H1 (cell line): ENCODE results near the gene CD300LF. TPM values are rescaled to one million over a fixed set of nuclear protein-coding genes. Genes with fewer than 3 reads are reported as not detected.

Experiments
- ATF3 ChIP-seq: IDR thresholded peaks from 2 replicates; pipeline ENCODE4 v1.6.1; 2011; ENCODE audit warnings: low read depth, mild to moderate bottlenecking, low read length; ENCODE audit not compliant: insufficient read depth
- CTBP2 ChIP-seq: IDR thresholded peaks from 2 replicates; pipeline ENCODE4 v1.7.0; 2011; ENCODE audit warnings: borderline replicate concordance, mild to moderate bottlenecking, moderate library complexity, mixed read lengths, low read length; ENCODE audit not compliant: insufficient read depth, insufficient read length
- HDAC2 ChIP-seq, 2 experiments: fragments of 300-600 bp in 1 of 2; sonication (generic) in 1 of 2; IDR thresholded peaks; 2 replicates each; pipeline ENCODE4 v1.6.1; 2011 to 2012; ENCODE audit warnings: low read depth in 2 of 2, low read length in 2 of 2, mild to moderate bottlenecking in 2 of 2, moderate library complexity in 2 of 2, borderline replicate concordance in 1 of 2, inconsistent platforms in 1 of 2
- POU5F1 ChIP-seq: IDR thresholded peaks from 2 replicates; pipeline ENCODE4 v1.6.1; 2011; ENCODE audit warnings: low read depth, mild to moderate bottlenecking, low read length, moderate library complexity
- RXRA ChIP-seq: IDR thresholded peaks from 2 replicates; pipeline ENCODE4 v1.6.1; 2011; ENCODE audit warnings: low read depth, mild to moderate bottlenecking, low read length, moderate library complexity; ENCODE audit not compliant: insufficient read depth
- TBP ChIP-seq: IDR thresholded peaks from 2 replicates; pipeline ENCODE4 v1.6.1; 2011; ENCODE audit warnings: low read depth, low read length, improper control_type of control experiment
- polyA plus RNA-seq, 7 experiments: library from polyadenylated mRNA; depleted of rRNA in 3 of 7; stranded (reverse) in 5 of 7; unstranded in 2 of 7; fragments of >200 nt in 5 of 7; fragments of 200-250 nt in 2 of 7; gene quantifications; 1 replicate in 5 of 7; 2 replicates in 1 of 7; 4 replicates in 1 of 7; pipeline versions ENCODE4 v1.2.1 to v1.2.3, GENCODE V29; 2011 to 2013; ENCODE audit warnings: missing spikeins in 2 of 7, mixed read lengths in 2 of 7
- total RNA-seq: library from RNA; stranded (reverse); fragmentation: NEBNext Ultra II Directional; extraction: Animal tissue kit (Norgen Biotek cat#: 25700); gene quantifications from 2 replicates; pipeline ENCODE4 v1.2.1, GENCODE V29; 2021

Gene CD300LF
- total and polyA plus RNA-seq, 2 of the 8 experiments (the other 6 are each of a cell fraction or from before 2014, with no cell fraction given), result not detected

- TF ChIP-seq CTBP2 (no peak), RXRA (no peak), POU5F1 (no peak), TBP (no peak), ATF3 (no peak), HDAC2 (IDR thresholded peaks at IDR 0.05; ENCODE audit: borderline replicate concordance in 1 of 2, low read depth in 2 of 2, low read length in 2 of 2) (no peak)
- TF ChIP-seq, all 59 proteins: peak for 0
Measured at GRCh38 chr17:74712756-74713155, at the start of gene CD300LF (continued).
